Measurements from ENCODE around the gene SRGAP1. TPM values are rescaled to one million over a fixed set of nuclear protein-coding genes. Genes with fewer than 3 reads are reported as not detected.

The SRGAP1 gene
- total and polyA plus RNA-seq, 2 experiments from 2014 or later = 13.0 to 29.4 TPM

- in situ Hi-C loops (cut with MboI) = no loop called here
- Histone ChIP-seq H3K4me1 (ENCODE audit: insufficient read depth) (peaks cover 24% of the 10 kb centered on the region), H3K9ac (no peak overlapping the region), H2AFZ (no peak overlapping the region), H3K27ac (no peak overlapping the region), H3K79me2 (ENCODE audit: insufficient read depth) (peaks cover 34% of the 10 kb centered on the region), H3K4me3 (no peak overlapping the region), H3K4me2 (ENCODE audit: unreplicated experiment) (no peak overlapping the region), H3K9me2 (ENCODE audit: insufficient read depth) (no peaks in the 10 kb centered on the region), H4K20me1 (ENCODE audit: insufficient read depth) (no peaks in the 10 kb centered on the region), H3F3A (ENCODE audit: insufficient read depth) (peaks cover 63% of the 10 kb centered on the region), H3K36me3 (ENCODE audit: low read depth) (peaks cover 26% of the 10 kb centered on the region), H3K27me3 (replicated peaks; ENCODE audit: insufficient read depth) (no peaks in the 10 kb centered on the region), H3K9me3 (ENCODE audit: low read depth) (no peaks in the 10 kb centered on the region)
- WGBS, 2 experiments (ENCODE audit: low coverage in 1 of 2, low lambda C conversion rate in 2 of 2, missing lambda C conversion rate in 2 of 2) = 93 to 97% methylated on average over 2 of the region's 2 CpGs
- DNase-seq = no peak
- no peak for TF ChIP-seq EZH2phosphoT487 (IDR thresholded peaks at IDR 0.05; ENCODE audit: insufficient read depth, low read depth)
- TF ChIP-seq EZH2 (IDR thresholded peaks at IDR 0.05; ENCODE audit: insufficient read depth, poor library complexity, severe bottlenecking) = no peak
Measured at GRCh38 chr12:64064240-64064639, 219.7 kb downstream of the SRGAP1 start.

GRCh38 chr12:64064706-64065105 lies 220.2 kb downstream of the SRGAP1 start:
- Histone ChIP-seq H4K20me1 (ENCODE audit: insufficient read depth) (no peaks in the 10 kb centered on the region), H3K9ac (no peak overlapping the region), H3K9me3 (ENCODE audit: low read depth) (no peaks in the 10 kb centered on the region), H3K4me1 (ENCODE audit: insufficient read depth) (peaks cover 19% of the 10 kb centered on the region), H3K4me2 (ENCODE audit: unreplicated experiment) (no peak overlapping the region), H3K27me3 (replicated peaks; ENCODE audit: insufficient read depth) (no peaks in the 10 kb centered on the region), H3F3A (ENCODE audit: insufficient read depth) (peaks cover 59% of the 10 kb centered on the region), H2AFZ (no peak overlapping the region), H3K27ac (no peak overlapping the region), H3K36me3 (ENCODE audit: low read depth) (peaks cover 28% of the 10 kb centered on the region), H3K79me2 (ENCODE audit: insufficient read depth) (peaks cover 39% of the 10 kb centered on the region), H3K4me3 (no peak overlapping the region), H3K9me2 (ENCODE audit: insufficient read depth) (no peaks in the 10 kb centered on the region)
- WGBS, 2 experiments (ENCODE audit: low coverage in 1 of 2, low lambda C conversion rate in 2 of 2, missing lambda C conversion rate in 2 of 2) = 96 to 98% methylated on average over 8 of the region's 8 CpGs
- no peak for DNase-seq
- no peak for TF ChIP-seq EZH2phosphoT487 (IDR thresholded peaks at IDR 0.05; ENCODE audit: insufficient read depth, low read depth)
- TF ChIP-seq EZH2 (IDR thresholded peaks at IDR 0.05; ENCODE audit: insufficient read depth, poor library complexity, severe bottlenecking) = no peak
- in situ Hi-C loops (cut with MboI) = no loop called here

- TF ChIP-seq EZH2phosphoT487 (IDR thresholded peaks at IDR 0.05; ENCODE audit: insufficient read depth, low read depth) (no peak), EZH2 (IDR thresholded peaks at IDR 0.05; ENCODE audit: insufficient read depth, poor library complexity, severe bottlenecking) (no peak)
- H3F3A ChIP-seq (ENCODE audit: insufficient read depth) = peaks cover 53% of the 10 kb centered on the region
- in situ Hi-C loops (cut with MboI) = no loop called here
- H3K36me3 ChIP-seq (ENCODE audit: low read depth) = peaks cover 40% of the 10 kb centered on the region
- H3K79me2 ChIP-seq (ENCODE audit: insufficient read depth) = peaks cover 48% of the 10 kb centered on the region
- no peak overlapping the region for H3K9ac ChIP-seq
- H3K27ac ChIP-seq = peak overlapping the region; percentile 49
- no peaks in the 10 kb centered on the region for H3K9me3 ChIP-seq (ENCODE audit: low read depth)
- DNase-seq = peak; percentile 41
- H3K4me3 ChIP-seq = no peak overlapping the region
- peaks cover 16% of the 10 kb centered on the region for H3K4me1 ChIP-seq (ENCODE audit: insufficient read depth)
- H3K9me2 ChIP-seq (ENCODE audit: insufficient read depth) = no peaks in the 10 kb centered on the region
- 64 to 70% methylated on average over 2 of the region's 2 CpGs for WGBS, 2 experiments (ENCODE audit: low coverage in 1 of 2, low lambda C conversion rate in 2 of 2, missing lambda C conversion rate in 2 of 2)
- no peaks in the 10 kb centered on the region for H3K27me3 ChIP-seq (replicated peaks; ENCODE audit: insufficient read depth)
- peak overlapping the region; percentile 31 for H3K4me2 ChIP-seq (ENCODE audit: unreplicated experiment)
- H2AFZ ChIP-seq = no peak overlapping the region
- no peaks in the 10 kb centered on the region for H4K20me1 ChIP-seq (ENCODE audit: insufficient read depth)
Measured at GRCh38 chr12:64065881-64066451, 221.5 kb downstream of the SRGAP1 start.

- Histone ChIP-seq H4K20me1 (ENCODE audit: insufficient read depth) (no peaks in the 10 kb centered on the region), H3K4me3 (no peak overlapping the region), H3K9me3 (ENCODE audit: low read depth) (no peaks in the 10 kb centered on the region), H3K9ac (no peak overlapping the region), H3K4me2 (ENCODE audit: unreplicated experiment) (no peak overlapping the region), H3K36me3 (ENCODE audit: low read depth) (peaks cover 46% of the 10 kb centered on the region), H2AFZ (no peak overlapping the region), H3K79me2 (ENCODE audit: insufficient read depth) (peaks cover 45% of the 10 kb centered on the region), H3K27me3 (replicated peaks; ENCODE audit: insufficient read depth) (no peaks in the 10 kb centered on the region), H3F3A (ENCODE audit: insufficient read depth) (peaks cover 45% of the 10 kb centered on the region), H3K27ac (peak overlapping the region; percentile 49), H3K4me1 (ENCODE audit: insufficient read depth) (peaks cover 16% of the 10 kb centered on the region), H3K9me2 (ENCODE audit: insufficient read depth) (no peaks in the 10 kb centered on the region)
- DNase-seq = no peak
- in situ Hi-C loops (cut with MboI) = no loop called here
- TF ChIP-seq EZH2phosphoT487 (IDR thresholded peaks at IDR 0.05; ENCODE audit: insufficient read depth, low read depth) = no peak
- no peak for TF ChIP-seq EZH2 (IDR thresholded peaks at IDR 0.05; ENCODE audit: insufficient read depth, poor library complexity, severe bottlenecking)
- 96 to 100% methylated on average over 2 of the region's 2 CpGs for WGBS, 2 experiments (ENCODE audit: low coverage in 1 of 2, low lambda C conversion rate in 2 of 2, missing lambda C conversion rate in 2 of 2)
Measured at GRCh38 chr12:64066776-64067175, 222.3 kb downstream of the SRGAP1 start.
